Esophagus muscularis mucosa (tissue), 4 donors: ENCODE results near the gene TXLNA.

Experiments
- EP300 ChIP-seq: sonication (generic); formaldehyde crosslinking; IDR thresholded peaks from one replicate; pipeline ENCODE4 v1.6.1; 2017; ENCODE audit warnings: antibody characterized with exemption
- POLR2A ChIP-seq: fragments of 450-650 bp; IDR thresholded peaks from one replicate; pipeline ENCODE4 v1.6.1; 2017; ENCODE audit warnings: antibody characterized with exemption, moderate library complexity, mild to moderate bottlenecking, low read depth
- TF ChIP-seq, protein P1 (sequence below), 3 experiments: fragments of 200-600 bp in 2 of 3; fragments of 450-650 bp in 1 of 3; sonication (generic) in 2 of 3; IDR thresholded peaks; one replicate each; pipeline ENCODE4 v1.5.1; 2017 to 2019; ENCODE audit warnings: antibody characterized with exemption in 3 of 3, mild to moderate bottlenecking in 2 of 3, moderate library complexity in 1 of 3

- TF ChIP-seq EP300 (no peak), POLR2A (no peak)
- TF ChIP-seq, protein P1, sequence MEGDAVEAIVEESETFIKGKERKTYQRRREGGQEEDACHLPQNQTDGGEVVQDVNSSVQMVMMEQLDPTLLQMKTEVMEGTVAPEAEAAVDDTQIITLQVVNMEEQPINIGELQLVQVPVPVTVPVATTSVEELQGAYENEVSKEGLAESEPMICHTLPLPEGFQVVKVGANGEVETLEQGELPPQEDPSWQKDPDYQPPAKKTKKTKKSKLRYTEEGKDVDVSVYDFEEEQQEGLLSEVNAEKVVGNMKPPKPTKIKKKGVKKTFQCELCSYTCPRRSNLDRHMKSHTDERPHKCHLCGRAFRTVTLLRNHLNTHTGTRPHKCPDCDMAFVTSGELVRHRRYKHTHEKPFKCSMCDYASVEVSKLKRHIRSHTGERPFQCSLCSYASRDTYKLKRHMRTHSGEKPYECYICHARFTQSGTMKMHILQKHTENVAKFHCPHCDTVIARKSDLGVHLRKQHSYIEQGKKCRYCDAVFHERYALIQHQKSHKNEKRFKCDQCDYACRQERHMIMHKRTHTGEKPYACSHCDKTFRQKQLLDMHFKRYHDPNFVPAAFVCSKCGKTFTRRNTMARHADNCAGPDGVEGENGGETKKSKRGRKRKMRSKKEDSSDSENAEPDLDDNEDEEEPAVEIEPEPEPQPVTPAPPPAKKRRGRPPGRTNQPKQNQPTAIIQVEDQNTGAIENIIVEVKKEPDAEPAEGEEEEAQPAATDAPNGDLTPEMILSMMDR (IDR thresholded peaks at IDR 0.05): no peak
Measured at GRCh38 chr1:32242341-32242851, 62.9 kb downstream of the TXLNA start.
